ENCODE measurements around the gene MRPL41.
"Not testable (repeated sequence)": the region's sequence is repeated elsewhere in the genome, so short reads cannot be mapped to it uniquely, and the experiment has no call there.

Gene MRPL41
- long read RNA-seq, donor 1, transcript MRPL41-201 (2 exons, 1,262 nt) = major isoform, 106 of 112 reads
- long read RNA-seq, donor 1, partial matches to known transcripts = 6 of 112 reads
- long read RNA-seq, donor 1, other reads (novel, unspliced or antisense) = 0 of 112 reads
- long read RNA-seq, donor 2, transcript MRPL41-201 (2 exons, 1,262 nt) = major isoform, 52 of 52 reads
- long read RNA-seq, donor 2, partial matches to known transcripts = 0 of 52 reads
- long read RNA-seq, donor 2, other reads (novel, unspliced or antisense) = 0 of 52 reads
- long read RNA-seq, donor 3, transcript MRPL41-201 (2 exons, 1,262 nt) = major isoform, 28 of 35 reads
- long read RNA-seq, donor 3, partial matches to known transcripts = 7 of 35 reads
- long read RNA-seq, donor 3, other reads (novel, unspliced or antisense) = 0 of 35 reads
- long read RNA-seq, donor 4, transcript MRPL41-201 (2 exons, 1,262 nt) = major isoform, 51 of 51 reads
- long read RNA-seq, donor 4, partial matches to known transcripts = 0 of 51 reads
- long read RNA-seq, donor 4, other reads (novel, unspliced or antisense) = 0 of 51 reads
- long read RNA-seq, donor 5, transcript MRPL41-201 (2 exons, 1,262 nt) = major isoform, 70 of 70 reads
- long read RNA-seq, donor 5, partial matches to known transcripts = 0 of 70 reads
- long read RNA-seq, donor 5, other reads (novel, unspliced or antisense) = 0 of 70 reads
- long read RNA-seq, donor 6, transcript MRPL41-201 (2 exons, 1,262 nt) = major isoform, 62 of 75 reads
- long read RNA-seq, donor 6, partial matches to known transcripts = 13 of 75 reads
- long read RNA-seq, donor 6, other reads (novel, unspliced or antisense) = 0 of 75 reads
- long read RNA-seq, donor 7, transcript MRPL41-201 (2 exons, 1,262 nt) = major isoform, 100 of 100 reads
- long read RNA-seq, donor 7, partial matches to known transcripts = 0 of 100 reads
- long read RNA-seq, donor 7, other reads (novel, unspliced or antisense) = 0 of 100 reads
- long read RNA-seq, donor 8, transcript MRPL41-201 (2 exons, 1,262 nt) = major isoform, 49 of 59 reads
- long read RNA-seq, donor 8, partial matches to known transcripts = 10 of 59 reads
- long read RNA-seq, donor 8, other reads (novel, unspliced or antisense) = 0 of 59 reads

GRCh38 chr9:137551264-137552021 is at the start of gene MRPL41:
MRPL41 (plus strand) TSS chr9:137551879; CDS start chr9:137552082, 203 bp downstream.
- DNase-seq = peak; percentile 89

GRCh38 chr9:137502008-137502911 is 49.4 kb upstream of the MRPL41 start:
- no peak for DNase-seq

GRCh38 chr9:137504432-137504777 is 47.3 kb upstream of the MRPL41 start:
- DNase-seq = no peak

GRCh38 chr9:137505421-137506140 is 46.1 kb upstream of the MRPL41 start:
- no peak for DNase-seq

- DNase-seq = no peak
Observed at GRCh38 chr9:137506274-137506673, 45.4 kb upstream of the MRPL41 start.

GRCh38 chr9:137506702-137507171 is 44.9 kb upstream of the MRPL41 start:
- DNase-seq = no peak

- DNase-seq = no peak
Observed at GRCh38 chr9:137509198-137509597, 42.5 kb upstream of the MRPL41 start.

- DNase-seq = not testable (repeated sequence)
Observed at GRCh38 chr9:137511126-137511525, 40.6 kb upstream of the MRPL41 start.

- DNase-seq = no peak
Observed at GRCh38 chr9:137511758-137512463, 39.8 kb upstream of the MRPL41 start.

GRCh38 chr9:137513136-137513535 is 38.5 kb upstream of the MRPL41 start:
- not testable (repeated sequence) for DNase-seq

- not testable (repeated sequence) for DNase-seq
Observed at GRCh38 chr9:137513801-137514570, 37.7 kb upstream of the MRPL41 start.

- DNase-seq = no peak
Observed at GRCh38 chr9:137514691-137515337, 36.9 kb upstream of the MRPL41 start.

- DNase-seq = no peak
Observed at GRCh38 chr9:137515338-137515724, 36.3 kb upstream of the MRPL41 start.

GRCh38 chr9:137516144-137516917 is 35.3 kb upstream of the MRPL41 start:
- no peak for DNase-seq

- DNase-seq = not testable (repeated sequence)
Observed at GRCh38 chr9:137518661-137519459, 32.8 kb upstream of the MRPL41 start.

GRCh38 chr9:137519553-137519952 is 32.1 kb upstream of the MRPL41 start:
- no peak for DNase-seq
